ENCODE data around the gene ADGRB3. TPM values are rescaled to one million over a fixed set of nuclear protein-coding genes. Genes with fewer than 3 reads are reported as not detected.

The ADGRB3 gene
- total and polyA plus RNA-seq, 4 donors = 0.21 to 2.3 (median 0.48) TPM

- no peaks in the 10 kb centered on the region for H3K36me3 ChIP-seq (ENCODE audit: control insufficient read depth in 4 of 4, insufficient read depth in 3 of 4, low read depth in 1 of 4, low read length in 3 of 4)
- peaks cover 0 to 14% (median 2%) of the 10 kb centered on the region in 4 donors for H3K27me3 ChIP-seq (ENCODE audit: control insufficient read depth in 4 of 4, insufficient read depth in 4 of 4, low read length in 3 of 4)
- no peak overlapping the region for H3K9ac ChIP-seq (ENCODE audit: low read depth in 1 of 2, low read length in 2 of 2)
- H3K27ac ChIP-seq (ENCODE audit: low read depth in 1 of 2, low read length in 2 of 2) = no peak overlapping the region
- no peak for DNase-seq (ENCODE audit: low spot score)
- H3K9me3 ChIP-seq (ENCODE audit: control insufficient read depth in 4 of 4, low read length in 3 of 4) = no peaks in the 10 kb centered on the region
- no peak overlapping the region for H3K4me3 ChIP-seq (ENCODE audit: low read depth in 1 of 3, low read length in 3 of 3)
- no peak for TF ChIP-seq FOXA1 (IDR thresholded peaks at IDR 0.05)
- TF ChIP-seq RXRA (IDR thresholded peaks at IDR 0.05) = no peak
- TF ChIP-seq, protein P1, sequence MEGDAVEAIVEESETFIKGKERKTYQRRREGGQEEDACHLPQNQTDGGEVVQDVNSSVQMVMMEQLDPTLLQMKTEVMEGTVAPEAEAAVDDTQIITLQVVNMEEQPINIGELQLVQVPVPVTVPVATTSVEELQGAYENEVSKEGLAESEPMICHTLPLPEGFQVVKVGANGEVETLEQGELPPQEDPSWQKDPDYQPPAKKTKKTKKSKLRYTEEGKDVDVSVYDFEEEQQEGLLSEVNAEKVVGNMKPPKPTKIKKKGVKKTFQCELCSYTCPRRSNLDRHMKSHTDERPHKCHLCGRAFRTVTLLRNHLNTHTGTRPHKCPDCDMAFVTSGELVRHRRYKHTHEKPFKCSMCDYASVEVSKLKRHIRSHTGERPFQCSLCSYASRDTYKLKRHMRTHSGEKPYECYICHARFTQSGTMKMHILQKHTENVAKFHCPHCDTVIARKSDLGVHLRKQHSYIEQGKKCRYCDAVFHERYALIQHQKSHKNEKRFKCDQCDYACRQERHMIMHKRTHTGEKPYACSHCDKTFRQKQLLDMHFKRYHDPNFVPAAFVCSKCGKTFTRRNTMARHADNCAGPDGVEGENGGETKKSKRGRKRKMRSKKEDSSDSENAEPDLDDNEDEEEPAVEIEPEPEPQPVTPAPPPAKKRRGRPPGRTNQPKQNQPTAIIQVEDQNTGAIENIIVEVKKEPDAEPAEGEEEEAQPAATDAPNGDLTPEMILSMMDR (IDR thresholded peaks at IDR 0.05; ENCODE audit: low read depth, low read length, missing input control) = no peak
- TF ChIP-seq, protein P2, sequence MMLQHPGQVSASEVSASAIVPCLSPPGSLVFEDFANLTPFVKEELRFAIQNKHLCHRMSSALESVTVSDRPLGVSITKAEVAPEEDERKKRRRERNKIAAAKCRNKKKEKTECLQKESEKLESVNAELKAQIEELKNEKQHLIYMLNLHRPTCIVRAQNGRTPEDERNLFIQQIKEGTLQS (IDR thresholded peaks at IDR 0.05) = no peak
- no peak for TF ChIP-seq ZBTB33 (IDR thresholded peaks at IDR 0.05)
- no peak for TF ChIP-seq SP1 (IDR thresholded peaks at IDR 0.05)
- TF ChIP-seq NR2F2 (IDR thresholded peaks at IDR 0.05) = no peak
- 30% methylated on average over 9 of the region's 9 CpGs for WGBS
- H3K4me1 ChIP-seq (ENCODE audit: control insufficient read depth in 4 of 4, insufficient read depth in 4 of 4, low read length in 3 of 4) = peaks cover 4 to 22% (median 18%) of the 10 kb centered on the region in 4 donors
These were observed 1.7 kb upstream of the ADGRB3 start for GRCh38 chr6:68633281-68633971.

GRCh38 chr6:68633972-68634725, 933 bp upstream of the ADGRB3 start:
- peak overlapping the region in 2 of 3 donors; percentile 53 to 61 for H3K4me3 ChIP-seq (ENCODE audit: low read depth in 1 of 3, low read length in 3 of 3)
- TF ChIP-seq GABPA (IDR thresholded peaks at IDR 0.05 in 1 of 2, conservative IDR thresholded peaks at IDR 0.05 in 1 of 2) = no peak
- no peak for TF ChIP-seq EGR1 (IDR thresholded peaks at IDR 0.05; ENCODE audit: low read depth in 2 of 2)
- TF ChIP-seq ZBTB33 (IDR thresholded peaks at IDR 0.05) = no peak
- no peak for TF ChIP-seq HNF4G (IDR thresholded peaks at IDR 0.05)
- TF ChIP-seq REST (IDR thresholded peaks at IDR 0.05) = no peak
- TF ChIP-seq RAD21 (IDR thresholded peaks at IDR 0.05) = no peak
- no peak for TF ChIP-seq RXRA (IDR thresholded peaks at IDR 0.05)
- no peak for TF ChIP-seq FOXA1 (IDR thresholded peaks at IDR 0.05)
- TF ChIP-seq, protein P3, sequence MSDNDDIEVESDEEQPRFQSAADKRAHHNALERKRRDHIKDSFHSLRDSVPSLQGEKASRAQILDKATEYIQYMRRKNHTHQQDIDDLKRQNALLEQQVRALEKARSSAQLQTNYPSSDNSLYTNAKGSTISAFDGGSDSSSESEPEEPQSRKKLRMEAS (IDR thresholded peaks at IDR 0.05) = no peak
- no peak for TF ChIP-seq HNF4A (conservative IDR thresholded peaks at IDR 0.05)
- TF ChIP-seq, protein P1 (IDR thresholded peaks at IDR 0.05; ENCODE audit: low read depth, low read length, missing input control) = no peak
- TF ChIP-seq SP1 (IDR thresholded peaks at IDR 0.05) = no peak
- H3K9me3 ChIP-seq (ENCODE audit: control insufficient read depth in 4 of 4, low read length in 3 of 4) = no peaks in the 10 kb centered on the region
- H3K27ac ChIP-seq (ENCODE audit: low read depth in 1 of 2, low read length in 2 of 2) = peak overlapping the region in 1 of 2 donors; percentile 14
- H3K9ac ChIP-seq (ENCODE audit: low read depth in 1 of 2, low read length in 2 of 2) = no peak overlapping the region
- H3K36me3 ChIP-seq (ENCODE audit: control insufficient read depth in 4 of 4, insufficient read depth in 3 of 4, low read depth in 1 of 4, low read length in 3 of 4) = no peaks in the 10 kb centered on the region
- H3K27me3 ChIP-seq (ENCODE audit: control insufficient read depth in 4 of 4, insufficient read depth in 4 of 4, low read length in 3 of 4) = peaks cover 0 to 14% (median 2%) of the 10 kb centered on the region in 4 donors
- DNase-seq (ENCODE audit: low spot score) = no peak
- H3K4me1 ChIP-seq (ENCODE audit: control insufficient read depth in 4 of 4, insufficient read depth in 4 of 4, low read length in 3 of 4) = peaks cover 4 to 22% (median 18%) of the 10 kb centered on the region in 4 donors
- WGBS = 3% methylated on average over 23 of the region's 23 CpGs
